Measurements from ENCODE around the gene HMGN2. TPM values are rescaled to one million over a fixed set of nuclear protein-coding genes. Genes with fewer than 3 reads are reported as not detected.
A peak's percentile ranks its signal among the peaks of the same experiment; 100 is the strongest.
"Not testable (repeated sequence)": the region's sequence is repeated elsewhere in the genome, so short reads cannot be mapped to it uniquely, and the experiment has no call there.

HMGN2 gene
- total RNA-seq, 2 experiments from 2014 or later, result 743 to 915 TPM

- CTCF ChIA-PET, result no interaction called here
- ATAC-seq (no peak), DNase-seq (no peak)
- H3K9me3 Mint-ChIP-seq (ENCODE audit: low read depth), result no peaks in the 10 kb centered on the region
- H3K4me3 Mint-ChIP-seq, result no peak overlapping the region
- no peak overlapping the region for H3K27ac Mint-ChIP-seq
- H3K4me1 Mint-ChIP-seq, result no peaks in the 10 kb centered on the region
- no peaks in the 10 kb centered on the region for H3K27me3 Mint-ChIP-seq
- H3K36me3 Mint-ChIP-seq, result peaks cover 5% of the 10 kb centered on the region
Observed at GRCh38 chr1:26483980-26484379, 11.7 kb downstream of the HMGN2 start.

- Mint-ChIP-seq H3K4me1 (peaks cover 2% of the 10 kb centered on the region), H3K4me3 (no peak overlapping the region), H3K27ac (no peak overlapping the region), H3K36me3 (no peaks in the 10 kb centered on the region), H3K9me3 (ENCODE audit: low read depth) (no peaks in the 10 kb centered on the region), H3K27me3 (no peaks in the 10 kb centered on the region)
- CTCF ChIA-PET, result interaction anchor here (1.0 to 2.3 kb wide), 3 partner anchors 10 to 555 kb away, joined by 3 to 7 read pairs (median 7); no protein-coding TSS in a partner anchor
- ATAC-seq (no peak), DNase-seq (no peak)
Observed at GRCh38 chr1:26490155-26490554, 17.9 kb downstream of the HMGN2 start.

- no peak overlapping the region for H3K4me3 Mint-ChIP-seq
- CTCF ChIA-PET, result no interaction called here
- ATAC-seq (no peak), DNase-seq (no peak)
- H3K9me3 Mint-ChIP-seq (ENCODE audit: low read depth), result no peaks in the 10 kb centered on the region
- no peaks in the 10 kb centered on the region for H3K36me3 Mint-ChIP-seq
- H3K27me3 Mint-ChIP-seq, result no peaks in the 10 kb centered on the region
- peaks cover 2% of the 10 kb centered on the region for H3K4me1 Mint-ChIP-seq
- H3K27ac Mint-ChIP-seq, result no peak overlapping the region
Observed at GRCh38 chr1:26493267-26493666, 21.0 kb downstream of the HMGN2 start.

- H3K9me3 Mint-ChIP-seq (ENCODE audit: low read depth), result no peaks in the 10 kb centered on the region
- ATAC-seq, result no peak
Observed at GRCh38 chr1:26493938-26494337, 21.7 kb downstream of the HMGN2 start.

GRCh38 chr1:26496861-26497260 lies 24.6 kb downstream of the HMGN2 start:
- ATAC-seq, result no peak
- Mint-ChIP-seq H3K27me3 (no peaks in the 10 kb centered on the region), H3K4me1 (peaks cover 12% of the 10 kb centered on the region), H3K27ac (no peak overlapping the region), H3K4me3 (no peak overlapping the region), H3K36me3 (no peaks in the 10 kb centered on the region), H3K9me3 (ENCODE audit: low read depth) (no peaks in the 10 kb centered on the region)
- no peak for DNase-seq
- CTCF ChIA-PET, result no interaction called here

More at GRCh38 chr1:26493938-26494337, 21.7 kb downstream of the HMGN2 start:
- DNase-seq, result no peak
- CTCF ChIA-PET, result no interaction called here
- Mint-ChIP-seq H3K27ac (no peak overlapping the region), H3K27me3 (no peaks in the 10 kb centered on the region), H3K36me3 (no peaks in the 10 kb centered on the region), H3K4me1 (peaks cover 3% of the 10 kb centered on the region), H3K4me3 (no peak overlapping the region)

- H3K27me3 Mint-ChIP-seq, result no peaks in the 10 kb centered on the region
- H3K4me1 Mint-ChIP-seq, result peaks cover 17% of the 10 kb centered on the region
- no peaks in the 10 kb centered on the region for H3K9me3 Mint-ChIP-seq (ENCODE audit: low read depth)
- DNase-seq (no peak), ATAC-seq (no peak)
- no peak overlapping the region for H3K4me3 Mint-ChIP-seq
- H3K36me3 Mint-ChIP-seq, result no peaks in the 10 kb centered on the region
- CTCF ChIA-PET, result interaction anchor here (1.5 to 4.9 kb wide), 7 partner anchors 10 to 291 kb away, joined by 3 to 82 read pairs (median 14); partner anchors contain the start of gene PIGV
- no peak overlapping the region for H3K27ac Mint-ChIP-seq
Observed at GRCh38 chr1:26498894-26499293, 26.7 kb downstream of the HMGN2 start.

GRCh38 chr1:26500488-26501175 lies 28.4 kb downstream of the HMGN2 start:
- peak; percentile 77 for ATAC-seq

GRCh38 chr1:26510711-26511110 lies 38.5 kb downstream of the HMGN2 start:
- not testable (repeated sequence) for H3K4me3 Mint-ChIP-seq; H3K27me3 Mint-ChIP-seq; H3K27ac Mint-ChIP-seq; H3K36me3 Mint-ChIP-seq; DNase-seq; H3K4me1 Mint-ChIP-seq; ATAC-seq; H3K9me3 Mint-ChIP-seq (ENCODE audit: low read depth)
- CTCF ChIA-PET, result interaction anchor here (0.7 to 1.4 kb wide), 3 partner anchors 9 to 12 kb away, joined by 3 read pairs; no protein-coding TSS in a partner anchor

More at GRCh38 chr1:26500488-26501175, 28.4 kb downstream of the HMGN2 start:
- peak overlapping the region; percentile 95 for H3K27ac Mint-ChIP-seq
- peak; percentile 93 for DNase-seq
- H3K4me3 Mint-ChIP-seq, result peak overlapping the region; percentile 80
- H3K9me3 Mint-ChIP-seq (ENCODE audit: low read depth), result no peaks in the 10 kb centered on the region
- peaks cover 17% of the 10 kb centered on the region for H3K4me1 Mint-ChIP-seq
- no peaks in the 10 kb centered on the region for H3K36me3 Mint-ChIP-seq
- CTCF ChIA-PET, result interaction anchor here (0.7 to 4.9 kb wide), 50 partner anchors 10 to 419 kb away, joined by 3 to 82 read pairs (median 4); partner anchors contain the start of genes DHDDS, GPN2, HMGN2 and PIGV
- H3K27me3 Mint-ChIP-seq, result no peaks in the 10 kb centered on the region

GRCh38 chr1:26515836-26516235 lies 43.6 kb downstream of the HMGN2 start:
- not testable (repeated sequence) for H3K27me3 Mint-ChIP-seq; ATAC-seq; H3K36me3 Mint-ChIP-seq; H3K4me3 Mint-ChIP-seq; H3K9me3 Mint-ChIP-seq (ENCODE audit: low read depth); DNase-seq; H3K4me1 Mint-ChIP-seq; H3K27ac Mint-ChIP-seq
- CTCF ChIA-PET, result interaction anchor here (1.0 to 4.6 kb wide), 4 partner anchors 10 to 23 kb away, joined by 3 to 23 read pairs (median 8); no protein-coding TSS in a partner anchor

GRCh38 chr1:26516987-26517765 lies 44.9 kb downstream of the HMGN2 start:
- no peaks in the 10 kb centered on the region for H3K36me3 Mint-ChIP-seq
- no peaks in the 10 kb centered on the region for H3K9me3 Mint-ChIP-seq (ENCODE audit: low read depth)
- H3K4me1 Mint-ChIP-seq, result no peaks in the 10 kb centered on the region
- H3K27ac Mint-ChIP-seq, result no peak overlapping the region
- no peak overlapping the region for H3K4me3 Mint-ChIP-seq
- CTCF ChIA-PET, result interaction anchor here (0.6 to 4.6 kb wide), 5 partner anchors 11 to 101 kb away, joined by 3 to 23 read pairs (median 4); no protein-coding TSS in a partner anchor
- DNase-seq (no peak), ATAC-seq (no peak)
- H3K27me3 Mint-ChIP-seq, result peaks cover 11% of the 10 kb centered on the region

GRCh38 chr1:26517766-26518049 lies 45.5 kb downstream of the HMGN2 start:
- H3K9me3 Mint-ChIP-seq (ENCODE audit: low read depth), result no peaks in the 10 kb centered on the region
- H3K4me1 Mint-ChIP-seq, result no peaks in the 10 kb centered on the region
- no peak overlapping the region for H3K27ac Mint-ChIP-seq
- no peak for DNase-seq
- H3K4me3 Mint-ChIP-seq, result no peak overlapping the region
- H3K27me3 Mint-ChIP-seq, result peaks cover 12% of the 10 kb centered on the region
- CTCF ChIA-PET, result interaction anchor here (1.7 to 4.6 kb wide), 2 partner anchors 18 to 21 kb away, joined by 6 to 23 read pairs; no protein-coding TSS in a partner anchor
- H3K36me3 Mint-ChIP-seq, result no peaks in the 10 kb centered on the region
- ATAC-seq, result no peak

- CTCF ChIA-PET, result interaction anchor here (0.7 to 4.6 kb wide), 3 partner anchors 19 to 74 kb away, joined by 3 to 23 read pairs (median 6); no protein-coding TSS in a partner anchor
- Mint-ChIP-seq H3K4me1 (no peaks in the 10 kb centered on the region), H3K9me3 (ENCODE audit: low read depth) (no peaks in the 10 kb centered on the region), H3K27me3 (peaks cover 13% of the 10 kb centered on the region), H3K27ac (no peak overlapping the region), H3K36me3 (no peaks in the 10 kb centered on the region), H3K4me3 (no peak overlapping the region)
- ATAC-seq (no peak), DNase-seq (no peak)
Observed at GRCh38 chr1:26518355-26518754, 46.1 kb downstream of the HMGN2 start.

GRCh38 chr1:26520339-26520738 lies 48.1 kb downstream of the HMGN2 start:
- CTCF ChIA-PET, result interaction anchor here (1.2 kb wide), 1 partner anchor 20 kb away, joined by 3 read pairs; no protein-coding TSS in a partner anchor
- DNase-seq (no peak), ATAC-seq (no peak)
- Mint-ChIP-seq H3K9me3 (ENCODE audit: low read depth) (no peaks in the 10 kb centered on the region), H3K27me3 (peaks cover 30% of the 10 kb centered on the region), H3K36me3 (no peaks in the 10 kb centered on the region), H3K27ac (no peak overlapping the region), H3K4me1 (peaks cover 3% of the 10 kb centered on the region), H3K4me3 (no peak overlapping the region)

Data from activated CD8-positive, alpha-beta memory T cell treated with anti-CD3 and anti-CD28 coated beads, Interleukin-2, amount 10 ng/mL, durations not matched to agents 7 days and 5 days (primary cell).